Spleen (tissue), 11 donors: ENCODE results near the gene LRRTM4. TPM values are rescaled to one million over a fixed set of nuclear protein-coding genes. Genes with fewer than 3 reads are reported as not detected.

Experiments used
- DNase-seq: peaks from one replicate; pipeline ENCODE4 v3.0.0-alpha.2; 2020
- H3K27ac ChIP-seq, 8 donors: fragments of 200-600 bp; sonication (generic) in 7 of 8; 1 replicate in 4 of 8; 2 replicates in 4 of 8; pipeline versions ENCODE4 v1.5.0 to v1.8.0; 2016 to 2021; ENCODE audit warnings: inconsistent platforms in 4 of 8, mild to moderate bottlenecking in 4 of 8, moderate library complexity in 1 of 8
- H3K27me3 ChIP-seq, 7 donors: fragments of 200-600 bp; sonication (generic) in 6 of 7; replicated peaks in 1 of 7; 1 replicate in 4 of 7; 2 replicates in 3 of 7; pipeline versions ENCODE4 v1.5.0 to v1.8.0; 2016 to 2021; ENCODE audit warnings: inconsistent platforms in 3 of 7, mild to moderate bottlenecking in 1 of 7
- H3K36me3 ChIP-seq, 6 donors: fragments of 200-600 bp; sonication (generic) in 5 of 6; 1 replicate in 4 of 6; 2 replicates in 2 of 6; pipeline versions ENCODE4 v1.5.0 to v1.8.0; 2016 to 2021; ENCODE audit warnings: inconsistent platforms in 2 of 6
- H3K4me1 ChIP-seq, 6 donors: fragments of 200-600 bp; sonication (generic) in 5 of 6; 1 replicate in 3 of 6; 2 replicates in 3 of 6; pipeline versions ENCODE4 v1.5.0 to v1.8.0; 2016 to 2021; ENCODE audit warnings: inconsistent platforms in 3 of 6
- H3K4me3 ChIP-seq, 8 donors: fragments of 200-600 bp; sonication (generic) in 7 of 8; 1 replicate in 4 of 8; 2 replicates in 4 of 8; pipeline versions ENCODE4 v1.5.0 to v1.8.0; 2016 to 2021; ENCODE audit warnings: inconsistent platforms in 4 of 8, mild to moderate bottlenecking in 4 of 8, moderate library complexity in 2 of 8
- H3K9me3 ChIP-seq, 8 donors: fragments of 200-600 bp; sonication (generic) in 7 of 8; 1 replicate in 4 of 8; 2 replicates in 4 of 8; pipeline versions ENCODE4 v1.5.0 to v1.8.0; 2016 to 2021; ENCODE audit warnings: inconsistent platforms in 4 of 8
- CTCF ChIP-seq, 11 experiments: fragments of 200-600 bp in 7 of 11; fragments of 450-650 bp in 4 of 11; sonication (generic) in 4 of 11; IDR thresholded peaks in 8 of 11; conservative IDR thresholded peaks in 3 of 11; 1 replicate in 7 of 11; 2 replicates in 4 of 11; pipeline versions ENCODE4 v1.4.0 to v1.8.0; 2016 to 2021; ENCODE audit warnings: antibody characterized with exemption in 11 of 11, inconsistent platforms in 4 of 11, mild to moderate bottlenecking in 1 of 11
- POLR2A ChIP-seq, 3 donors: fragments of 450-650 bp; IDR thresholded peaks; one replicate each; pipeline ENCODE4 v1.5.1; 2017; ENCODE audit warnings: antibody characterized with exemption in 3 of 3, mild to moderate bottlenecking in 1 of 3
- POLR2AphosphoS5 ChIP-seq, 3 donors: sonication (generic); formaldehyde crosslinking; IDR thresholded peaks; one replicate each; pipeline ENCODE4 v1.5.1; 2017; ENCODE audit warnings: antibody characterized with exemption in 3 of 3
- WGBS, 5 donors: extraction: QIAGEN DNeasy Blood & Tissue Kit in 3 of 5; methylation state at CpG; one replicate each; pipeline versions ENCODE4 v1.1.5 to v1.1.7; 2013 to 2018; 5-methylcytosine and 5-hydroxymethylcytosine counted together
- intact Hi-C: fragments of 100-400 bp; cut with DNase I; formaldehyde crosslinking; loops from one replicate; pipeline ENCODE4 v1.15.0; 2023; ENCODE audit warnings: low total_unique reads
- polyA plus RNA-seq, 3 donors: library from polyadenylated mRNA; stranded (reverse); fragments of 200-250 nt; gene quantifications; one replicate each; pipeline ENCODE4 v1.2.1, GENCODE V29; 2013
- total RNA-seq, 7 donors: library from RNA; depleted of rRNA in 3 of 7; stranded (reverse); fragments of >200 nt in 3 of 7; fragmentation: NEBNext Ultra II Directional in 4 of 7; extraction: Animal tissue kit (Norgen Biotek cat#: 25700) in 4 of 7; gene quantifications; one replicate each; pipeline versions ENCODE4 v1.1.0 to v1.2.1, GENCODE V29; 2016 to 2021
- donor health status: healthy with polysubstance abuse.
- donor health status: DM: no; HTN: no; CAD: no; lungs with moderate emphysema.
- donor health status: DM: no; HTN: no; CAD: no.
- donor health status: Bipolar disorder and iron deficiency.
- donor health status: healthy.
- donor health status: DM: no; HTN: no; CAD: no.
- donor health status: DM: yes; HTN: yes; CAD: no.

The LRRTM4 gene
- total and polyA plus RNA-seq, 10 donors: 0.03 to 0.33 (median 0.14) TPM; not detected in 5

- Histone ChIP-seq H3K4me1 (no peaks in the 10 kb centered on the region), H3K9me3 (no peaks in the 10 kb centered on the region), H3K27me3 (no peaks in the 10 kb centered on the region), H3K4me3 (no peak overlapping the region), H3K36me3 (no peaks in the 10 kb centered on the region), H3K27ac (no peak overlapping the region)
- intact Hi-C loops: no loop called here
- no peak for DNase-seq
- TF ChIP-seq POLR2AphosphoS5 (IDR thresholded peaks at IDR 0.05) (no peak), POLR2A (IDR thresholded peaks at IDR 0.05) (no peak), CTCF (IDR thresholded peaks at IDR 0.05 in 8 of 11, conservative IDR thresholded peaks at IDR 0.05 in 3 of 11) (no peak)
- WGBS, 5 donors: 85 to 96% (median 89%) methylated on average over 1 of the region's 1 CpG
Measured at GRCh38 chr2:77001895-77002294, 520.3 kb downstream of the LRRTM4 start.

GRCh38 chr2:76998704-76999103 is 523.5 kb downstream of the LRRTM4 start:
- no peak for DNase-seq
- no peaks in the 10 kb centered on the region for H3K36me3 ChIP-seq
- WGBS, 5 donors: 66 to 78% (median 73%) methylated on average over 3 of the region's 3 CpGs
- TF ChIP-seq CTCF (IDR thresholded peaks at IDR 0.05 in 8 of 11, conservative IDR thresholded peaks at IDR 0.05 in 3 of 11) (no peak), POLR2AphosphoS5 (IDR thresholded peaks at IDR 0.05) (no peak), POLR2A (IDR thresholded peaks at IDR 0.05) (no peak)
- no peaks in the 10 kb centered on the region for H3K9me3 ChIP-seq
- no peaks in the 10 kb centered on the region for H3K4me1 ChIP-seq
- no peak overlapping the region for H3K27ac ChIP-seq
- no peaks in the 10 kb centered on the region for H3K27me3 ChIP-seq
- intact Hi-C loops: no loop called here
- no peak overlapping the region for H3K4me3 ChIP-seq

- H3K9me3 ChIP-seq: no peaks in the 10 kb centered on the region
- no peak for DNase-seq
- H3K27ac ChIP-seq: no peak overlapping the region
- H3K4me3 ChIP-seq: no peak overlapping the region
- H3K4me1 ChIP-seq: no peaks in the 10 kb centered on the region
- H3K36me3 ChIP-seq: no peaks in the 10 kb centered on the region
- no peaks in the 10 kb centered on the region for H3K27me3 ChIP-seq
- intact Hi-C loops: no loop called here
- TF ChIP-seq POLR2AphosphoS5 (IDR thresholded peaks at IDR 0.05) (no peak), CTCF (IDR thresholded peaks at IDR 0.05 in 8 of 11, conservative IDR thresholded peaks at IDR 0.05 in 3 of 11) (no peak), POLR2A (IDR thresholded peaks at IDR 0.05) (no peak)
Measured at GRCh38 chr2:76998152-76998551, 524.0 kb downstream of the LRRTM4 start.

- H3K4me1 ChIP-seq: no peaks in the 10 kb centered on the region
- H3K27me3 ChIP-seq: no peaks in the 10 kb centered on the region
- WGBS, 5 donors: 81 to 94% (median 84%) methylated on average over 1 of the region's 1 CpG
- H3K36me3 ChIP-seq: no peaks in the 10 kb centered on the region
- H3K9me3 ChIP-seq: no peaks in the 10 kb centered on the region
- TF ChIP-seq POLR2AphosphoS5 (IDR thresholded peaks at IDR 0.05) (no peak), CTCF (IDR thresholded peaks at IDR 0.05 in 8 of 11, conservative IDR thresholded peaks at IDR 0.05 in 3 of 11) (no peak), POLR2A (IDR thresholded peaks at IDR 0.05) (no peak)
- no peak overlapping the region for H3K4me3 ChIP-seq
- DNase-seq: no peak
- intact Hi-C loops: no loop called here
- H3K27ac ChIP-seq: no peak overlapping the region
Measured at GRCh38 chr2:76997296-76997695, 524.9 kb downstream of the LRRTM4 start.
